ENCODE results near the gene DHX32. TPM values are rescaled to one million over a fixed set of nuclear protein-coding genes. Genes with fewer than 3 reads are reported as not detected.

The DHX32 gene
- total RNA-seq, 3 donors from 2014 or later = 51.5 to 91.3 (median 66.5) TPM

DNA sequence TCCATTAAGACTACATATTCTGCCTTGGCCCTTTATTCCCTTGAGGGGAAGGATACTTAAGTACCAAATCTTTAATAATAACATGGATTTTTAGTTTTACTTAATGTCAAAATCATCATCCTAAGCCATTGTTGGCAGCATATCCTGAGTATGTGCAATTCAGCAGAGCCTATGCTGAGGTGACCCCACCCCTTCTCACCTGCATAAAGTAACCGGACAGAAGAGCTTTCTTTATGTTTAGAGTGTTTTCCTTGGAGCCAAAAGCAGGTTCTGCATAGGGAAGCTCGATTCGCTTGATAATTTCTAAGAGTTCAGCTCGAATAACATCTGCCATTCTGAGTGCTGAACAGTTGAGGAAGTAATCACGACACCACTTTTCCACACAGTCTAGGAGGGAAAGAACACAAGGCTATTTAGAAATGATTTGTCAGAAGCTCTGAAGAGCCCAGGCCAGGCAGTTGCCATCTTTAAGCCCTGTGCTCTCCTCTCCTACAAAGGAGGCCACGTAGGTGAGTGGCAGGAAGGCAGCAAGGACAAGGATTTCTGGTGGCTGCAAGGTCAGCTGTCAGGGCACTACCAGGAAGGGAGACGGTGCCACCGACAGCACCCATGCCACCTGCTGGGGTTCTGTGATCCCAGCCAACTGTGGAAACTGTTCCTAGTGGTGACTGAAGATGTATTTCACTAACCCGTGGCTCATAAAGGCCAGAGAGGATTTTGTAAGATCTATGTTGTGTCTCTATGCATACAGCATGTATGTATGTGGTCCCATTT lies 42.1 kb downstream of the DHX32 start:
- DNase-seq = no peak
- no peaks in the 10 kb centered on the region for H3K4me1 ChIP-seq (ENCODE audit: low read depth)
- peaks cover 9% of the 10 kb centered on the region for H3K36me3 ChIP-seq (ENCODE audit: low read depth)
- no peak overlapping the region for H3K4me3 ChIP-seq
- no peak for ATAC-seq
- no peaks in the 10 kb centered on the region for H3K9me3 ChIP-seq
- intact Hi-C loops (cut with DNase I, micrococcal nuclease) = no loop called here
- TF ChIP-seq, protein P1, sequence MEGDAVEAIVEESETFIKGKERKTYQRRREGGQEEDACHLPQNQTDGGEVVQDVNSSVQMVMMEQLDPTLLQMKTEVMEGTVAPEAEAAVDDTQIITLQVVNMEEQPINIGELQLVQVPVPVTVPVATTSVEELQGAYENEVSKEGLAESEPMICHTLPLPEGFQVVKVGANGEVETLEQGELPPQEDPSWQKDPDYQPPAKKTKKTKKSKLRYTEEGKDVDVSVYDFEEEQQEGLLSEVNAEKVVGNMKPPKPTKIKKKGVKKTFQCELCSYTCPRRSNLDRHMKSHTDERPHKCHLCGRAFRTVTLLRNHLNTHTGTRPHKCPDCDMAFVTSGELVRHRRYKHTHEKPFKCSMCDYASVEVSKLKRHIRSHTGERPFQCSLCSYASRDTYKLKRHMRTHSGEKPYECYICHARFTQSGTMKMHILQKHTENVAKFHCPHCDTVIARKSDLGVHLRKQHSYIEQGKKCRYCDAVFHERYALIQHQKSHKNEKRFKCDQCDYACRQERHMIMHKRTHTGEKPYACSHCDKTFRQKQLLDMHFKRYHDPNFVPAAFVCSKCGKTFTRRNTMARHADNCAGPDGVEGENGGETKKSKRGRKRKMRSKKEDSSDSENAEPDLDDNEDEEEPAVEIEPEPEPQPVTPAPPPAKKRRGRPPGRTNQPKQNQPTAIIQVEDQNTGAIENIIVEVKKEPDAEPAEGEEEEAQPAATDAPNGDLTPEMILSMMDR (IDR thresholded peaks at IDR 0.05) = no peak

DNA sequence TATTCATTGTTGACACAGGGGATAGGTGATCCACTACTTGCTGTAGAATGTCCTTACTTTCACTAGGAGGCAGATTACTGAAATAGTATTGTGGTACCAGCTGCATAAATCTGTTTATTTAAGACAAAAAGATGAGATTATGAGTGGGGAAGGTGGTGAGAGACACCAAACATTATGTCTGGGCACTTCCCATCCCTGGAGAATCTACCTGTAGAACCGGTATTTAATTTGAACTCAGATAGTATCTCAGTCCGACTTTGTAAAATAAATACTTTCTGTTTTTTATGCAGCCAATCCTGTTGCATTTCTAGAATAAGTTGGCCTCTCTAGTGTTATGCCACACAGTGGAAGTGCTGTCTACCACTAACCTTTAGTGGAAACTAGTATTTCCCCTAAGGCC lies 44.3 kb downstream of the DHX32 start:
- no peaks in the 10 kb centered on the region for H3K4me1 ChIP-seq (ENCODE audit: low read depth)
- no peak for DNase-seq
- intact Hi-C loops (cut with DNase I, micrococcal nuclease) = no loop called here
- H3K4me3 ChIP-seq = no peak overlapping the region
- no peaks in the 10 kb centered on the region for H3K9me3 ChIP-seq
- H3K36me3 ChIP-seq (ENCODE audit: low read depth) = peaks cover 9% of the 10 kb centered on the region
- ATAC-seq = no peak
- TF ChIP-seq, protein P1 (IDR thresholded peaks at IDR 0.05) = no peak

DNA sequence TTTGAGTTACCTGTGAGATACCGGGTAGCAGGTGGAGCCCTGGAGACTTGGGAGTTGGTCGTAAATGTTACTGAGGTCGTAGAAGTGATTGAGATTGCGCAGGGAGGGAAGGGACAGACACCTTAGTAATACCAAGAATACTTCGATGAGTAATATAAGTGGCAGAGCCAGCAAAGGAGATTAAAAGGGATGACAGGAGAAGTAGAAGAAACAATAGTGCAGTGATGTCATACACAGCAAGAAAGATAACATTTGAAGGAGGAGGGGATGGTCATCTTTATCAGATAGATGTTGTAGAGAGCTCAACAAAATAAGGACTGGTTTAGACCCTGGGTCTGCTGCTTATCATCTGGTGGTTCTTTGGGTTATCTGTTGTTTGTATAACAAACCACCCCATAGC lies 52.8 kb downstream of the DHX32 start:
- Histone ChIP-seq H3K9me3 (no peaks in the 10 kb centered on the region), H3K4me1 (ENCODE audit: low read depth) (peaks cover 16% of the 10 kb centered on the region), H3K4me3 (no peak overlapping the region), H3K36me3 (ENCODE audit: low read depth) (peaks cover 6% of the 10 kb centered on the region)
- ATAC-seq (no peak), DNase-seq (no peak)
- intact Hi-C loops (cut with DNase I, micrococcal nuclease) = no loop called here
- TF ChIP-seq, protein P1 (IDR thresholded peaks at IDR 0.05) = no peak

DNA sequence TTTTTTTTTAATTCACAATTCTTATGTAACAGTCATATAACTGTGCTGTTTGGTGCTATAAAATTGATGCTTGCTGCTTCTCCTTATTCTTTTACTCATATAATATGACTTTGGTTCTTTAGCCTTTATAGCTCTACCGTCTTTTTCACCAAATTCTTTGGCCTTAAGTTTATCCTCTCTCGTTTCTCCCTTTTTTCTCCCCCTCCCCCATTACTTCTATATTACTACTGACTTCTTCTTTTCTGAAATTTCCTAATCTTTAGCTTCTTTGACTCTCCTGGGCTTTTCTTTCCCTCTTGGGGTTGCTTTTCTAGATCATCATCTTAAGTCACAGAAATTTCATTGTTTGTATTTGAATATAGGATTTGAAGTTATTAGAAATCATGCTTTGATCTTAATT lies 54.0 kb downstream of the DHX32 start:
- DNase-seq (no peak), ATAC-seq (no peak)
- no peaks in the 10 kb centered on the region for H3K9me3 ChIP-seq
- no peak overlapping the region for H3K4me3 ChIP-seq
- peaks cover 16% of the 10 kb centered on the region for H3K4me1 ChIP-seq (ENCODE audit: low read depth)
- TF ChIP-seq, protein P1 (IDR thresholded peaks at IDR 0.05) = no peak
- intact Hi-C loops (cut with DNase I, micrococcal nuclease) = no loop called here
- peaks cover 6% of the 10 kb centered on the region for H3K36me3 ChIP-seq (ENCODE audit: low read depth)

DNA sequence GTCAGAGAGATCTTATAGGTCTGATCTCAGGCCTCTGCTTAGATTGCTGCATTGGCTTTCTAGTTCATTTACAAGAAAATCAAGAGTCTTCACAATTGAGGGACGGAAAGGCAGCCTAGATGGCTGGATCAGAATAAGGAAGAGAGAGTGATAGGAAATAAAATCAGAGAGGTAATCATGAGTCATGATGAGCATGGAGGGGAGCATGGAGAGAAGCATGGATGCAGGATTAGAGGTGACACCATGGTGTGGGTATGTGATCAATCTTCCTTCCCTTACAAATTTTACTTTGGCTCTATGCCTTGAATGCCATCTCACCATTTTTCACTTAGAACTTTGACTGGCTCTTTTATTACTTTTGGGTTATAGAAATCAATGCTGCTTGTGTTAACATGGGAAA lies 56.4 kb downstream of the DHX32 start:
- ATAC-seq (no peak), DNase-seq (no peak)
- Histone ChIP-seq H3K9me3 (no peaks in the 10 kb centered on the region), H3K4me1 (ENCODE audit: low read depth) (peaks cover 16% of the 10 kb centered on the region), H3K4me3 (no peak overlapping the region), H3K36me3 (ENCODE audit: low read depth) (no peaks in the 10 kb centered on the region)
- TF ChIP-seq, protein P1 (IDR thresholded peaks at IDR 0.05) = no peak
- intact Hi-C loops (cut with DNase I, micrococcal nuclease) = no loop called here

Data from mucosa of descending colon (tissue), 3 donors.